ENCODE results near the gene CHCHD3.

Gene CHCHD3

DNA sequence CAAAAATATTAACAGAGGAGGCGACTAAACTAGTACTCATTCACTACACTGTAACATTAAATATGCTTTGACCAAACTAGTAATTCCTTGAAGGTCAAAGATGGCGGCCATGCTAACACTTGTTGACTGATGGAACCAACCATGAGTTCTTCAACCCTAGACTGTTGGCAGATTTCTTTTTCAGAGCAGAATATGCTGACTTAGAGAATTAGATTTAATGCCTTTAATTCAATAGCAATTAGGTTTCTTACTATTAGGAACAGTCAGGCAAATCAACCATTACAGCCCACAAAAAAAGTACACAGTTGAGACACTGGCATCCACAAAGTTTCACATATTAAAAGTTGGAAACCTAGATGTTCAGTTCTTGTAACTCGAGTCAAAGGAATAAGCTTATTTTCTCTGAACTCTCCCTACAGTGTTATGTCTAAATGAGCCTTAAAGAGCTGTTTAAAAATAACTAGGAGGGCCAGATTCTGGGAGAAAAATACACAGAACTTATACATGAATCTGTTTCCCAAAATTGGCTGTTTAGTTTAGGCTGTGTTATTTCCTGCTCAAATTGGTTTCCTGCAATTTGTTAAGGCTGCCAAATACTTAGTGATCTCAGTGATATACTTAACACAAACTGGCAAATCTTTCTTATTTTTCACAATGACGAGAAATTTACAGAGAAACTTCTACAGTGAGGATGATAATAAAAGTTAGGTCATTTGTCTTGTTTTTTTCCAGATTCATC, 17.6 kb downstream of the CHCHD3 start:
- no peak overlapping the region for H3K27ac ChIP-seq
- H3K36me3 ChIP-seq: peaks cover 48 to 100% (median 81%) of the 10 kb centered on the region in 11 experiments

GRCh38 chr7:133061792-133062191, 20.1 kb downstream of the CHCHD3 start:
- Histone ChIP-seq H3K9me3 (replicated peaks in 1 of 11) (0 out of 22 replicates have a peak, but pooled peaks cover 0 to 6% (median 0%) of the 10 kb centered on the region in 11 experiments), H4K20me1 (peaks cover 0 to 89% (median 17%) of the 10 kb centered on the region in 11 experiments; a peak in 18 of 22 replicates), H3K4me2 (no peak overlapping the region), H3K4me1 (peaks cover 0 to 43% (median 10%) of the 10 kb centered on the region in 10 experiments; a peak in 12 of 20 replicates), H3K4me3 (no peak overlapping the region), H3K27ac (no peak overlapping the region), H3K36me3 (peaks cover 24 to 85% (median 63%) of the 10 kb centered on the region in 11 experiments), H3K9ac (no peak overlapping the region), H3K27me3 (no peaks in the 10 kb centered on the region)
- no peak for TF ChIP-seq Cebpa-rat (IDR thresholded peaks at IDR 0.05)

More for the DNA sequence above, 17.6 kb downstream of the CHCHD3 start:
- Histone ChIP-seq H3K27me3 (no peaks in the 10 kb centered on the region), H4K20me1 (peaks cover 0 to 76% (median 11%) of the 10 kb centered on the region in 11 experiments; a peak in 10 of 22 replicates), H3K4me3 (no peak overlapping the region), H3K9ac (no peak overlapping the region), H3K9me3 (replicated peaks in 1 of 11) (0 out of 22 replicates have a peak, but pooled peaks cover 0 to 6% (median 0%) of the 10 kb centered on the region in 11 experiments), H3K4me2 (no peak overlapping the region), H3K4me1 (peaks cover 0 to 23% (median 10%) of the 10 kb centered on the region in 10 experiments; a peak in 12 of 20 replicates)
- no peak for TF ChIP-seq Cebpa-rat (IDR thresholded peaks at IDR 0.05)

DNA sequence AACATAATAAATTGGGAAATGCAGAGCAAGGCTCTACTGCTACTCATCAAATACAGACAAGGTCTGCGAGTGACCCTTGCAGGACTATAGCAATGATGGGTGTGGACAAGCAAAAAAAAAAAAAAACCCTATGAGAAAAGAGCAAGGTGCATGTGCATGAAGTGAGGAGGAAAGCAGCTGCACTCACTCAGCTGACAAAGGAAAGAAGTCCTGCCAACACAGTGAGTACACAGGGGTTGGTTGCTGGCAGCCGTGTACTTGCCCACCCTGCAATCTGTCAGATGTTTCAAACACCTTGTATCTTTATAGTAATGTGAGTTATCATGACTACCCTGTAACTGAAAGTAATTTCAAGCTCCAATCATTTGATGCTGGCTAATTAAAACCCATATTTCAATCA, 20.5 kb downstream of the CHCHD3 start:
- TF ChIP-seq Cebpa-rat (IDR thresholded peaks at IDR 0.05): no peak
- no peak overlapping the region for H3K27ac ChIP-seq
- no peak overlapping the region for H3K9ac ChIP-seq

GRCh38 chr7:133060004-133060403, 21.9 kb downstream of the CHCHD3 start:
- Histone ChIP-seq H3K9me3 (replicated peaks in 1 of 11) (no peaks in the 10 kb centered on the region), H3K9ac (no peak overlapping the region), H3K27me3 (no peaks in the 10 kb centered on the region), H3K27ac (peak overlapping the region in 3 of 11 experiments; percentile 54 to 66 (median 61); a peak in 5 of 22 replicates), H3K4me1 (peaks cover 0 to 43% (median 10%) of the 10 kb centered on the region in 10 experiments; a peak in 12 of 20 replicates), H3K36me3 (peaks cover 10 to 67% (median 52%) of the 10 kb centered on the region in 11 experiments; a peak in 20 of 22 replicates), H3K4me2 (peak overlapping the region in 5 of 11 experiments; percentile 29 to 80 (median 59); a peak in 8 of 22 replicates), H3K4me3 (no peak overlapping the region), H4K20me1 (peaks cover 0 to 88% (median 23%) of the 10 kb centered on the region in 11 experiments; a peak in 19 of 22 replicates)
- no peak for TF ChIP-seq Cebpa-rat (IDR thresholded peaks at IDR 0.05)

More for the DNA sequence above, 20.5 kb downstream of the CHCHD3 start:
- Histone ChIP-seq H3K27me3 (no peaks in the 10 kb centered on the region), H3K36me3 (peaks cover 20 to 81% (median 60%) of the 10 kb centered on the region in 11 experiments), H3K4me1 (peaks cover 0 to 43% (median 10%) of the 10 kb centered on the region in 10 experiments; a peak in 12 of 20 replicates), H3K4me3 (no peak overlapping the region), H4K20me1 (peaks cover 0 to 89% (median 21%) of the 10 kb centered on the region in 11 experiments; a peak in 19 of 22 replicates), H3K4me2 (no peak overlapping the region), H3K9me3 (replicated peaks in 1 of 11) (0 out of 22 replicates have a peak, but pooled peaks cover 0 to 2% (median 0%) of the 10 kb centered on the region in 11 experiments)

GRCh38 chr7:133059263-133059662, 22.6 kb downstream of the CHCHD3 start:
- peak overlapping the region in 3 of 11 experiments; percentile 59 to 80 (median 77); a peak in 6 of 22 replicates for H3K4me2 ChIP-seq
- no peaks in the 10 kb centered on the region for H3K9me3 ChIP-seq (replicated peaks in 1 of 11)
- H3K4me3 ChIP-seq: no peak overlapping the region
- H4K20me1 ChIP-seq: peaks cover 0 to 90% (median 29%) of the 10 kb centered on the region in 11 experiments; a peak in 19 of 22 replicates
- peaks cover 6 to 65% (median 46%) of the 10 kb centered on the region in 11 experiments; a peak in 19 of 22 replicates for H3K36me3 ChIP-seq
- H3K27ac ChIP-seq: peak overlapping the region in 3 of 11 experiments; percentile 54 to 66 (median 61); a peak in 5 of 22 replicates
- TF ChIP-seq Cebpa-rat (IDR thresholded peaks at IDR 0.05): no peak
- H3K27me3 ChIP-seq: no peaks in the 10 kb centered on the region
- peaks cover 7 to 51% (median 16%) of the 10 kb centered on the region in 10 experiments for H3K4me1 ChIP-seq
- no peak overlapping the region for H3K9ac ChIP-seq

GRCh38 chr7:133056370-133057238, 25.3 kb downstream of the CHCHD3 start:
- Histone ChIP-seq H3K4me1 (peaks cover 33 to 77% (median 43%) of the 10 kb centered on the region in 10 experiments), H3K27ac (no peak overlapping the region), H4K20me1 (peaks cover 13 to 91% (median 40%) of the 10 kb centered on the region in 11 experiments; a peak in 20 of 22 replicates), H3K36me3 (peaks cover 6 to 43% (median 29%) of the 10 kb centered on the region in 11 experiments; a peak in 19 of 22 replicates), H3K4me2 (no peak overlapping the region), H3K9ac (no peak overlapping the region), H3K9me3 (replicated peaks in 1 of 11) (no peaks in the 10 kb centered on the region), H3K4me3 (no peak overlapping the region), H3K27me3 (no peaks in the 10 kb centered on the region)
- no peak for TF ChIP-seq Cebpa-rat (IDR thresholded peaks at IDR 0.05)

DNA sequence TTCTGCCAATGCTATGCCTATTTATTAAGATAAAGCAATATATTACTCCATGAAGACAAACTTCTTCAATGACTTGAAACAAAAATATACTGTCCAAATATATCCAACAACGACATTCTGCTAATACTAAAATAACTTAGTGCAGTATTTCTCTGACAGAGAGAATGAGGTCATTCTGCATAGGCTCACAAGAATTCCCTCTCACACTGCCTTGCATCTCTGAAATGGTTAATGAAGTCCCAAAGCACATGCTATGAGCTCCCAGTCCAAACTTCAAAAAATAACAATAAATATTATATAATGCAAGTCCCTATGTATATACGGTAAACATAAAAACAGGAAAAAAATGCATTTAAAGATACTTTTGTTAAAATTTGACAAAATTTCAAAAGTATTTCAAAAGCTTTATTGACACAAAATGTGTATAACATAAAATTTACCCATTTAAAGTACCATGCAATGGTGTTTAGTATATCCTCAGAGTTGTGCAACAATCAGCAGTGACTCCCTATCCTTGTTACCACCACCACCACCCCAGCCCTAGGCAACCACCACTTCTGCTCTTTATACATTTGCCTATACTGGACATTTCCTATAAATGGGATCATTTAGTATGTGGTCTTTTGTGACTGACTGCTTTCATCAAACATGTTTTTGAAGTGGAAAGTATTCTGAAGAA, 27.6 kb downstream of the CHCHD3 start:
- H4K20me1 ChIP-seq: peaks cover 22 to 92% (median 58%) of the 10 kb centered on the region in 11 experiments; a peak in 21 of 22 replicates
- peak in 1 of 11 experiments; percentile 17; a peak in 1 of 22 replicates for TF ChIP-seq Cebpa-rat (IDR thresholded peaks at IDR 0.05)
- no peak overlapping the region; a peak in 1 of 22 replicates for H3K27ac ChIP-seq
- no peak overlapping the region for H3K9ac ChIP-seq
- H3K4me1 ChIP-seq: peaks cover 33 to 61% (median 49%) of the 10 kb centered on the region in 10 experiments
- peaks cover 0 to 35% (median 9%) of the 10 kb centered on the region in 11 experiments; a peak in 12 of 22 replicates for H3K36me3 ChIP-seq
- peak overlapping the region; percentile 7 to 78 (median 45); a peak in 16 of 22 replicates for H3K4me2 ChIP-seq
- no peak overlapping the region for H3K4me3 ChIP-seq
- no peaks in the 10 kb centered on the region for H3K9me3 ChIP-seq (replicated peaks in 1 of 11)
- H3K27me3 ChIP-seq: no peaks in the 10 kb centered on the region
